GM12801 (cell line): ENCODE results near the gene STK38.

Source experiments
- CTCF ChIP-seq: IDR thresholded peaks from one replicate; pipeline ENCODE4 v1.5.1; 2011; ENCODE audit warnings: control low read depth; ENCODE audit not compliant: insufficient read length; ENCODE audit errors: extremely low read depth

Gene STK38

GRCh38 chr6:36491378-36491965, 55.8 kb downstream of the STK38 start:
- TF ChIP-seq CTCF, result no peak

GRCh38 chr6:36489426-36489825, 57.9 kb downstream of the STK38 start:
- TF ChIP-seq CTCF, result no peak

GRCh38 chr6:36488221-36488620, 59.1 kb downstream of the STK38 start:
- no peak for TF ChIP-seq CTCF

GRCh38 chr6:36487698-36488097, 59.6 kb downstream of the STK38 start:
- no peak for TF ChIP-seq CTCF

- TF ChIP-seq CTCF, result no peak
These were observed 62.5 kb downstream of the STK38 start for GRCh38 chr6:36484736-36485135.

GRCh38 chr6:36479256-36479655, 68.0 kb downstream of the STK38 start:
- TF ChIP-seq CTCF, result no peak

GRCh38 chr6:36478051-36478526, 69.2 kb downstream of the STK38 start:
- no peak for TF ChIP-seq CTCF
